H9 (cell line): ENCODE results near the gene FBXO48. TPM values are rescaled to one million over a fixed set of nuclear protein-coding genes. Genes with fewer than 3 reads are reported as not detected.

Experiments used
- DNase-seq: peaks from one replicate; pipeline ENCODE4 v3.0.0-alpha.2; 2017
- H2AFZ ChIP-seq: one replicate; pipeline ENCODE4 v1.6.1; 2013; ENCODE audit warnings: mild to moderate bottlenecking, low read length, control low read depth, moderate library complexity
- H2AK5ac ChIP-seq: 2 replicates; pipeline ENCODE4 v1.6.1; 2013; ENCODE audit warnings: low read length, control low read depth, mixed read lengths; ENCODE audit not compliant: insufficient read length
- H2BK120ac ChIP-seq: one replicate; pipeline ENCODE4 v1.6.1; 2013; ENCODE audit warnings: low read depth, mild to moderate bottlenecking, low read length, control low read depth, inconsistent platforms; ENCODE audit not compliant: poor library complexity, severe bottlenecking
- H2BK12ac ChIP-seq: 2 replicates; pipeline ENCODE4 v1.6.1; 2013; ENCODE audit warnings: low read length, control low read depth, mixed read lengths, low read depth; ENCODE audit not compliant: insufficient read length
- H2BK15ac ChIP-seq: 2 replicates; pipeline ENCODE4 v1.6.1; 2013; ENCODE audit warnings: low read depth, low read length, control low read depth
- H2BK20ac ChIP-seq: one replicate; pipeline ENCODE4 v1.6.1; 2013; ENCODE audit warnings: low read depth, mild to moderate bottlenecking, low read length, control low read depth, inconsistent platforms; ENCODE audit not compliant: poor library complexity, severe bottlenecking
- H2BK5ac ChIP-seq: 2 replicates; pipeline ENCODE4 v1.6.1; 2013; ENCODE audit warnings: low read length, control low read depth, mixed read lengths; ENCODE audit not compliant: insufficient read length
- H3K14ac ChIP-seq: 2 replicates; pipeline ENCODE4 v1.6.1; 2013; ENCODE audit warnings: low read length, control low read depth; ENCODE audit not compliant: insufficient read depth
- H3K18ac ChIP-seq: 2 replicates; pipeline ENCODE4 v1.6.1; 2013; ENCODE audit warnings: low read depth, mild to moderate bottlenecking, mixed read lengths, low read length, control low read depth; ENCODE audit not compliant: insufficient read length
- H3K23ac ChIP-seq: 2 replicates; pipeline ENCODE4 v1.6.1; 2013; ENCODE audit warnings: low read length, control low read depth, mixed read lengths, low read depth; ENCODE audit not compliant: insufficient read length
- H3K23me2 ChIP-seq: 2 replicates; pipeline ENCODE4 v1.6.1; 2013; ENCODE audit warnings: low read depth, mild to moderate bottlenecking, mixed read lengths, low read length, control low read depth; ENCODE audit not compliant: insufficient read length, poor library complexity, severe bottlenecking
- H3K27ac ChIP-seq: 2 replicates; pipeline ENCODE4 v1.5.1; 2013; ENCODE audit warnings: low read length, control low read depth, mixed read lengths, low read depth; ENCODE audit not compliant: insufficient read length
- H3K27me3 ChIP-seq: 2 replicates; pipeline ENCODE4 v1.6.1; 2013; ENCODE audit warnings: low read length, control low read depth, inconsistent platforms; ENCODE audit not compliant: insufficient read depth
- H3K4ac ChIP-seq: 2 replicates; pipeline ENCODE4 v1.6.1; 2013; ENCODE audit warnings: low read depth, mild to moderate bottlenecking, control low read depth, inconsistent platforms, low read length, moderate library complexity
- H3K4me1 ChIP-seq: 2 replicates; pipeline ENCODE4 v1.6.1; 2013; ENCODE audit warnings: low read length, control low read depth, inconsistent platforms; ENCODE audit not compliant: insufficient read depth
- H3K4me2 ChIP-seq: 2 replicates; pipeline ENCODE4 v1.6.1; 2013; ENCODE audit warnings: low read length, control low read depth, mixed read lengths; ENCODE audit not compliant: insufficient read length, insufficient read depth
- H3K56ac ChIP-seq: 2 replicates; pipeline ENCODE4 v1.6.1; 2013; ENCODE audit warnings: low read depth, mild to moderate bottlenecking, mixed read lengths, low read length, control low read depth; ENCODE audit not compliant: insufficient read length
- H3K79me1 ChIP-seq: 2 replicates; pipeline ENCODE4 v1.6.1; 2013; ENCODE audit warnings: low read depth, mild to moderate bottlenecking, moderate library complexity, low read length, control low read depth, inconsistent platforms; ENCODE audit not compliant: insufficient read depth, poor library complexity, severe bottlenecking
- H3K79me2 ChIP-seq: 2 replicates; pipeline ENCODE4 v1.6.1; 2013; ENCODE audit warnings: low read length, control low read depth, inconsistent platforms; ENCODE audit not compliant: insufficient read depth
- H3K9ac ChIP-seq: 2 replicates; pipeline ENCODE4 v1.6.1; 2013; ENCODE audit warnings: low read length, control low read depth, mixed read lengths; ENCODE audit not compliant: insufficient read length; ENCODE audit errors: extremely low read depth
- H3K9me3 ChIP-seq: one replicate; pipeline ENCODE4 v1.6.1; 2013; ENCODE audit warnings: low read depth, low read length, inconsistent platforms; ENCODE audit not compliant: control insufficient read depth
- H3T11ph ChIP-seq: one replicate; pipeline ENCODE4 v1.6.1; 2013; ENCODE audit warnings: mild to moderate bottlenecking, low read length, control low read depth, inconsistent platforms
- H4K20me1 ChIP-seq: one replicate; pipeline ENCODE4 v1.6.1; 2013; ENCODE audit not compliant: control insufficient read depth, insufficient read length, insufficient read depth
- H4K5ac ChIP-seq: 2 replicates; pipeline ENCODE4 v1.6.1; 2013; ENCODE audit warnings: low read depth, mild to moderate bottlenecking, mixed read lengths, low read length, control low read depth; ENCODE audit not compliant: insufficient read length
- H4K8ac ChIP-seq: replicated peaks from 2 replicates; pipeline ENCODE4 v1.6.1; 2013; ENCODE audit warnings: low read length, control low read depth, mixed read lengths, low read depth; ENCODE audit not compliant: insufficient read length
- H4K91ac ChIP-seq: 2 replicates; pipeline ENCODE4 v1.6.1; 2013; ENCODE audit warnings: low read depth, mild to moderate bottlenecking, moderate library complexity, mixed read lengths, low read length, control low read depth; ENCODE audit not compliant: insufficient read length
- H3K27ac Mint-ChIP-seq, 3 experiments: 2 replicates in 2 of 3; 3 replicates in 1 of 3; pipeline ENCODE4 v1.8.0; 2020 to 2021; ENCODE audit warnings: mixed read lengths in 3 of 3, mild to moderate bottlenecking in 1 of 3, moderate library complexity in 1 of 3
- H3K27me3 Mint-ChIP-seq: 2 replicates; pipeline ENCODE4 v1.8.0; 2021; ENCODE audit warnings: low read depth, mild to moderate bottlenecking, moderate library complexity, mixed read lengths
- H3K36me3 Mint-ChIP-seq, 3 experiments: 2 replicates in 2 of 3; 3 replicates in 1 of 3; pipeline ENCODE4 v1.8.0; 2020 to 2021; ENCODE audit warnings: low read depth in 3 of 3, mixed read lengths in 3 of 3; ENCODE audit not compliant: insufficient read depth in 1 of 3
- H3K4me1 Mint-ChIP-seq, 2 experiments: 2 replicates each; pipeline ENCODE4 v1.8.0; 2020; ENCODE audit warnings: mixed read lengths in 2 of 2
- H3K4me3 Mint-ChIP-seq, 2 experiments: 2 replicates in 1 of 2; 3 replicates in 1 of 2; pipeline ENCODE4 v1.8.0; 2020 to 2021; ENCODE audit warnings: mild to moderate bottlenecking in 2 of 2, mixed read lengths in 2 of 2, moderate library complexity in 1 of 2
- H3K9me3 Mint-ChIP-seq, 2 experiments: 2 replicates in 1 of 2; 3 replicates in 1 of 2; pipeline ENCODE4 v1.8.0; 2020; ENCODE audit warnings: mild to moderate bottlenecking in 2 of 2, mixed read lengths in 2 of 2, moderate library complexity in 1 of 2
- total RNA-seq: library from RNA; stranded (reverse); gene quantifications from 2 replicates; pipeline ENCODE4 v1.2.1, GENCODE V29; 2021
- TF ChIP-seq, protein P1 (sequence below): fragments of 200-600 bp; sonication (generic); conservative IDR thresholded peaks from 3 replicates; pipeline ENCODE4 v1.8.0; 2021; ENCODE audit warnings: antibody characterized with exemption, mild to moderate bottlenecking

The FBXO48 gene
- total RNA-seq, 1 experiment from 2014 or later: 1.4 TPM

DNA sequence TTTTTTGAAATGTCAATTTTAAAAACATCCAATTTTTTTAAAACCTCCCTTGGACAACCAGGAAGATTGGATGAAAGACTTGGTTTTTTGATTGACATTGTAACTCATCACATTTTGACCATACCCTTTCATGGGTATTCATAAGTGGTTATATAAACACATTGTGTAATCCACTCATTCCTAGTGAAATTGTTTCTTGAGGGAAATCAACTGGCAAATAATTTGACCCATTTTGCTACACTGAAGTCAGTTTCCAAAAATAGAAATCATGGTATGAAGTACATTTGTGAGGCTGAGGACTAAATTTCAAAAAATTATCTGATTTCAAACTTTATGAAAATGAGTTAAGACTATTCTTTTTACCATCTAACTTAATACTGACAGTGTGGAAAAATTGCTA, 31.5 kb downstream of the FBXO48 start:
- no peak overlapping the region for H4K5ac ChIP-seq
- H4K91ac ChIP-seq: no peak overlapping the region
- H2AFZ ChIP-seq: no peak overlapping the region
- H2BK120ac ChIP-seq: no peak overlapping the region
- H3K4me2 ChIP-seq: no peak overlapping the region
- no peak overlapping the region for H2BK12ac ChIP-seq
- H2AK5ac ChIP-seq: no peak overlapping the region
- peaks cover 0 to 6% of the 10 kb centered on the region in 2 experiments; a peak in 3 of 4 replicates for H3K4me1 Mint-ChIP-seq
- no peak overlapping the region for H3K27ac ChIP-seq
- H3K79me1 ChIP-seq: no peaks in the 10 kb centered on the region
- no peak overlapping the region for H3K18ac ChIP-seq
- no peaks in the 10 kb centered on the region for H4K20me1 ChIP-seq
- no peak overlapping the region for H3K27ac Mint-ChIP-seq
- no peak overlapping the region for H2BK15ac ChIP-seq
- no peak overlapping the region for H2BK20ac ChIP-seq
- no peak overlapping the region for H3K56ac ChIP-seq
- DNase-seq: no peak
- no peak overlapping the region for H2BK5ac ChIP-seq
- no peak overlapping the region for H3K4ac ChIP-seq
- no peak overlapping the region for H3T11ph ChIP-seq
- no peaks in the 10 kb centered on the region for H3K36me3 Mint-ChIP-seq
- H3K4me3 Mint-ChIP-seq: no peak overlapping the region
- no peaks in the 10 kb centered on the region for H3K27me3 ChIP-seq
- H3K9ac ChIP-seq: no peak overlapping the region
- no peaks in the 10 kb centered on the region; a peak in 2 of 5 replicates for H3K9me3 Mint-ChIP-seq
- no peaks in the 10 kb centered on the region; the same call in 1 of the 2 replicates for H3K4me1 ChIP-seq
- H3K23me2 ChIP-seq: no peaks in the 10 kb centered on the region
- no peak overlapping the region for H4K8ac ChIP-seq
- TF ChIP-seq, protein P1, sequence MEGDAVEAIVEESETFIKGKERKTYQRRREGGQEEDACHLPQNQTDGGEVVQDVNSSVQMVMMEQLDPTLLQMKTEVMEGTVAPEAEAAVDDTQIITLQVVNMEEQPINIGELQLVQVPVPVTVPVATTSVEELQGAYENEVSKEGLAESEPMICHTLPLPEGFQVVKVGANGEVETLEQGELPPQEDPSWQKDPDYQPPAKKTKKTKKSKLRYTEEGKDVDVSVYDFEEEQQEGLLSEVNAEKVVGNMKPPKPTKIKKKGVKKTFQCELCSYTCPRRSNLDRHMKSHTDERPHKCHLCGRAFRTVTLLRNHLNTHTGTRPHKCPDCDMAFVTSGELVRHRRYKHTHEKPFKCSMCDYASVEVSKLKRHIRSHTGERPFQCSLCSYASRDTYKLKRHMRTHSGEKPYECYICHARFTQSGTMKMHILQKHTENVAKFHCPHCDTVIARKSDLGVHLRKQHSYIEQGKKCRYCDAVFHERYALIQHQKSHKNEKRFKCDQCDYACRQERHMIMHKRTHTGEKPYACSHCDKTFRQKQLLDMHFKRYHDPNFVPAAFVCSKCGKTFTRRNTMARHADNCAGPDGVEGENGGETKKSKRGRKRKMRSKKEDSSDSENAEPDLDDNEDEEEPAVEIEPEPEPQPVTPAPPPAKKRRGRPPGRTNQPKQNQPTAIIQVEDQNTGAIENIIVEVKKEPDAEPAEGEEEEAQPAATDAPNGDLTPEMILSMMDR: no peak
- H3K27me3 Mint-ChIP-seq: no peaks in the 10 kb centered on the region
- no peaks in the 10 kb centered on the region for H3K9me3 ChIP-seq
- no peak overlapping the region for H3K14ac ChIP-seq
- no peaks in the 10 kb centered on the region for H3K79me2 ChIP-seq
- no peak overlapping the region for H3K23ac ChIP-seq
